HG02571 (cell line): ENCODE results near the gene APC2.

Experiments used
- ATAC-seq: cut with Tn5 transposase; IDR thresholded peaks from one replicate; pipeline ENCODE4 v1.9.1; 2021; ENCODE audit warnings: mild to moderate bottlenecking, moderate library complexity; ENCODE audit not compliant: unreplicated experiment

APC2 gene

GRCh38 chr19:1445185-1445931 is 4.6 kb upstream of the APC2 start:
- ATAC-seq: peak; percentile 61

GRCh38 chr19:1445932-1446712 is 3.8 kb upstream of the APC2 start:
- no peak for ATAC-seq

GRCh38 chr19:1446713-1447481 is 3.0 kb upstream of the APC2 start:
- no peak for ATAC-seq

GRCh38 chr19:1447504-1447903 is 2.4 kb upstream of the APC2 start:
- no peak for ATAC-seq

- no peak for ATAC-seq
Measured at GRCh38 chr19:1447944-1448343, 2.0 kb upstream of the APC2 start.

GRCh38 chr19:1450735-1451731 is 1.1 kb downstream of the APC2 start:
- no peak for ATAC-seq

- ATAC-seq: no peak
Measured at GRCh38 chr19:1451916-1452801, 2.2 kb downstream of the APC2 start.

- no peak for ATAC-seq
Measured at GRCh38 chr19:1452802-1453524, 3.0 kb downstream of the APC2 start.

GRCh38 chr19:1453525-1454364 is 3.8 kb downstream of the APC2 start:
- ATAC-seq: no peak

- no peak for ATAC-seq
Measured at GRCh38 chr19:1455002-1455335, 5.0 kb downstream of the APC2 start.

GRCh38 chr19:1455336-1456120 is 5.6 kb downstream of the APC2 start:
- no peak for ATAC-seq

- ATAC-seq: no peak
Measured at GRCh38 chr19:1456121-1456900, 6.4 kb downstream of the APC2 start.

- no peak for ATAC-seq
Measured at GRCh38 chr19:1457031-1457739, 7.3 kb downstream of the APC2 start.

- ATAC-seq: no peak
Measured at GRCh38 chr19:1457892-1458291, 8.0 kb downstream of the APC2 start.

- ATAC-seq: no peak
Measured at GRCh38 chr19:1459479-1459878, 9.6 kb downstream of the APC2 start.
